ENCODE data around the gene SYTL2. TPM values are rescaled to one million over a fixed set of nuclear protein-coding genes. Genes with fewer than 3 reads are reported as not detected.

The SYTL2 gene
- total and polyA plus RNA-seq, 9 donors = 4.2 to 26.1 (median 8.2) TPM

- intact Hi-C loops (cut with DNase I) = no loop called here
- no peak for DNase-seq
Observed at GRCh38 chr11:85806016-85806415, 4.9 kb downstream of the SYTL2 start.

GRCh38 chr11:85805387-85805786 lies 5.6 kb downstream of the SYTL2 start:
- no peak for DNase-seq
- intact Hi-C loops (cut with DNase I) = no loop called here
- Histone ChIP-seq H3K9me3 (no peaks in the 10 kb centered on the region), H3K27ac (no peak overlapping the region), H3K27me3 (no peaks in the 10 kb centered on the region), H3K4me1 (ENCODE audit: insufficient read depth) (peaks cover 1% of the 10 kb centered on the region), H3K36me3 (no peaks in the 10 kb centered on the region), H3K4me3 (no peak overlapping the region)
- TF ChIP-seq CTCF (IDR thresholded peaks at IDR 0.05) = no peak
- 60 to 84% (median 61%) methylated on average over 1 of the region's 1 CpG for WGBS, 3 donors

More at GRCh38 chr11:85806016-85806415, 4.9 kb downstream of the SYTL2 start:
- H3K27me3 ChIP-seq = no peaks in the 10 kb centered on the region
- H3K9me3 ChIP-seq = no peaks in the 10 kb centered on the region
- no peak overlapping the region for H3K4me3 ChIP-seq
- H3K27ac ChIP-seq = no peak overlapping the region
- H3K36me3 ChIP-seq = no peaks in the 10 kb centered on the region
- TF ChIP-seq CTCF (IDR thresholded peaks at IDR 0.05) = no peak
- TF ChIP-seq POLR2A (IDR thresholded peaks at IDR 0.05) = no peak
- no peak for TF ChIP-seq EP300 (IDR thresholded peaks at IDR 0.05)
- peaks cover 1% of the 10 kb centered on the region for H3K4me1 ChIP-seq (ENCODE audit: insufficient read depth)

GRCh38 chr11:85803920-85804319 lies 7.0 kb downstream of the SYTL2 start:
- WGBS, 3 donors = 96 to 99% (median 98%) methylated on average over 2 of the region's 2 CpGs

GRCh38 chr11:85803303-85803702 lies 7.6 kb downstream of the SYTL2 start:
- Histone ChIP-seq H3K4me1 (ENCODE audit: insufficient read depth) (peaks cover 1% of the 10 kb centered on the region), H3K27me3 (no peaks in the 10 kb centered on the region), H3K9me3 (no peaks in the 10 kb centered on the region), H3K36me3 (no peaks in the 10 kb centered on the region), H3K4me3 (no peak overlapping the region), H3K27ac (no peak overlapping the region)
- DNase-seq = no peak
- TF ChIP-seq CTCF (IDR thresholded peaks at IDR 0.05) (no peak), POLR2A (IDR thresholded peaks at IDR 0.05) (no peak), EP300 (IDR thresholded peaks at IDR 0.05) (no peak)
- intact Hi-C loops (cut with DNase I) = no loop called here
- WGBS, 3 donors = 79 to 97% (median 91%) methylated on average over 1 of the region's 1 CpG

More at GRCh38 chr11:85803920-85804319, 7.0 kb downstream of the SYTL2 start:
- no peak for TF ChIP-seq EP300 (IDR thresholded peaks at IDR 0.05)
- no peak for TF ChIP-seq POLR2A (IDR thresholded peaks at IDR 0.05)
- no peak for TF ChIP-seq CTCF (IDR thresholded peaks at IDR 0.05)
- no peak overlapping the region for H3K27ac ChIP-seq
- no peaks in the 10 kb centered on the region for H3K9me3 ChIP-seq
- DNase-seq = no peak
- H3K4me3 ChIP-seq = no peak overlapping the region
- intact Hi-C loops (cut with DNase I) = no loop called here
- H3K4me1 ChIP-seq (ENCODE audit: insufficient read depth) = peaks cover 1% of the 10 kb centered on the region
- H3K36me3 ChIP-seq = no peaks in the 10 kb centered on the region
- no peaks in the 10 kb centered on the region for H3K27me3 ChIP-seq

GRCh38 chr11:85801527-85801926 lies 9.4 kb downstream of the SYTL2 start:
- DNase-seq = no peak
- Histone ChIP-seq H3K27me3 (no peaks in the 10 kb centered on the region), H3K4me1 (ENCODE audit: insufficient read depth) (no peaks in the 10 kb centered on the region), H3K36me3 (no peaks in the 10 kb centered on the region), H3K9me3 (no peaks in the 10 kb centered on the region), H3K27ac (no peak overlapping the region), H3K4me3 (no peak overlapping the region)
- intact Hi-C loops (cut with DNase I) = no loop called here
- WGBS, 3 donors = 95 to 96% (median 96%) methylated on average over 7 of the region's 7 CpGs
- no peak for TF ChIP-seq POLR2A (IDR thresholded peaks at IDR 0.05)
- no peak for TF ChIP-seq CTCF (IDR thresholded peaks at IDR 0.05)
- TF ChIP-seq EP300 (IDR thresholded peaks at IDR 0.05) = no peak

Data from ovary (tissue), 9 donors.